Activated T-cell treated with anti-CD3 and anti-CD28 coated beads, Interleukin-2, amount 50 U/mL, for 48 hours (primary cell): ENCODE results near the gene HTR4.
"Not testable (repeated sequence)": the region's sequence is repeated elsewhere in the genome, so short reads cannot be mapped to it uniquely, and the experiment has no call there.

ENCODE experiments used
- DNase-seq, 2 experiments: peaks; one replicate each; pipeline ENCODE4 v3.0.0-alpha.2; 2020

The HTR4 gene

DNA sequence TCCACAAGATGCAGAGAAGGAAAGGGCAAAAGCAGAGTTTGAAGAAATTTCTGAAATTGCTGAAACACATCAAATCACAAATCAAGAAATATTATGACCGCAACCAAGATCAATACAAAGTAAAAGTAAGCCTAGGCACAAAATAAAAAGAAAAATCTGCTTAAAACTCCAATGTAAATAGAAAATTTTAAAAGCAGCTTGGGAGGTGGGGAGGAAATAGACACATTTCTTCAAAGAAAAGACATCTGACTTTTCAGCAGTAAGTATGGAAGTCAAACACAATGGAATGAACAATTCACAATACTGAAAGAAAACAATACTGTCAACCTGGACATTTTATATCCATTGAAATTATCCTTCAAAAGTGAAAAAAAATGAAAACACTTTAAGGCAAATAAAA, 55.1 kb downstream of the HTR4 start:
- DNase-seq: no peak

GRCh38 chr5:148595697-148596096, 58.6 kb downstream of the HTR4 start:
- DNase-seq: no peak

DNA sequence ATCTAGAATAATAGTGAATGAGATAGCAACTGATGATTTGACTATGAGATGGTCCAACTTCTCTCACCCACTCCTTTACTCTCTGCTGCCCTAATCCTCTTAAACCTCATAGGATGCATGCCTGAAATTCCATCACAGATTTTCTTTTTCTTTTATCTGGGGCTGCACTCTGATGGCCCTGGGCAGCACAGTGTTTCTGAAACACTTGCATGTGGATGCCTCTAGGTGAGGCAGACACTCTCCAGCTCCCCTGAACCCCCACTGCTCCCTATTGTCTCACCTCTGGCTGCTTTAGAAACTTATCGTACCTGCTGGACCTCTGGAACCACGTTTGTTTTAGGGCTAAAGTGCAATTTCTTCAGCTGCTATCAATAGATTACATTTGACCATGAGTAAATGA, 67.5 kb downstream of the HTR4 start:
- DNase-seq: no peak

DNA sequence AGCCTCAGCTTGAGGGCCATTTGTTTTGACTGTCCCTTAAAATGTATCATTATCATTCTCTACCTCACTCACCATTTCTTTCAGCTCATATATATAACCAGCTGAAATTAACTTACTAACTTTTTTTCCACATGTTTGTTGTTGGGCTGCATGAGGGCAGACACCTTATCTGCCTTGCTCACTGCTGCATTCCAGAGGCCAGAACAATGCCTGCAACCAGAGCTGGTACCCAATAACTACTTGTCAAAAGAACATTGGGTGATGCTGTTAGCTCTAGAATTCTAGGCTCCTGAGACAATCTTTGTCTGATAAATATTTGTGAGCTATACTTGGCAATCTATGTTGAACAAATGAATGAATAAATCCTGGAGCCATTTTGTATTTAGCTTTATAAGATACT, 68.3 kb downstream of the HTR4 start:
- DNase-seq: no peak

GRCh38 chr5:148584103-148584502, 70.2 kb downstream of the HTR4 start:
- DNase-seq: no peak

DNA sequence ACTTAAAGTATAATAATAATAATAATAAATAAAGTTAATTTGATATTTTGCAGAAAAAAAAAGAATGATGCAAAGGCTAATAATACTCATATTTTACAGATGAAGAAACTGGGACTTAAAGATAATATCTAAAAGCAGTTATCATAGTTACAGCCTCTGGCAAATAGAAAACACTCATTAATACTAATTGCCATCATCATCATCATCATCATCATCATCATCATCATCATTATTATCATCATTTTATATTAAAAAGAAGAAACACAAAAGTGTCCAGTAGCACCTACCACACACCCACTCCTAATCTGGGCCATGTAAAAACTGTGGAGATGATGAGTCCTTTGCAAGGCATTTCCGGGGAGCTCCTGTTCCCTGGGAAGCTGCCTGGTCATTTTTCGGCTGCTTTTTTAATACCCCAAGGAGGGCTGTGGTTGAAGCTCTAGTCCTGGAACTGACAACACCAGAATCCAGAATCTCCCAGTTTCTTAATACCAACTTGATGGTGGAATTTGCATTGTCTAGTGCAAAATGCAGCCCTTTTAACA, 70.8 kb downstream of the HTR4 start:
- no peak for DNase-seq

DNA sequence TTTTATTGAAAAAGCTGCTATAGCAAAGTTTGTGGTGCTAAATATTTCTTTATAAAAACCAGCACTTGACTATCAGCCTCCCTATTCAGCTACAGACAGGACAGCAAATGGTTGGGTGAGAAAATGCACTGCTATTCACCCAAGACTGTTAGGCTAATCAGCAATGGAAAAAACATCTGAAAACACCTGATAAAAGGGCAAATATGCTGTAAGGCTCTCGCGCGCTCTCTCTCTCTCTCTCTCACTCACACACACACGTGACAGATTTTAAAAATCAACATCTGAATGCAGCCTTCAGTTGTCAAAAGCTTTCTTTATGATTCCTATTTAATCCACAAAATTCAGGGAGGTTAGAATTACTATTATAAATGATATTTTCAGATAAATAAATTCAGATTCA, 80.2 kb downstream of the HTR4 start:
- no peak for DNase-seq

DNA sequence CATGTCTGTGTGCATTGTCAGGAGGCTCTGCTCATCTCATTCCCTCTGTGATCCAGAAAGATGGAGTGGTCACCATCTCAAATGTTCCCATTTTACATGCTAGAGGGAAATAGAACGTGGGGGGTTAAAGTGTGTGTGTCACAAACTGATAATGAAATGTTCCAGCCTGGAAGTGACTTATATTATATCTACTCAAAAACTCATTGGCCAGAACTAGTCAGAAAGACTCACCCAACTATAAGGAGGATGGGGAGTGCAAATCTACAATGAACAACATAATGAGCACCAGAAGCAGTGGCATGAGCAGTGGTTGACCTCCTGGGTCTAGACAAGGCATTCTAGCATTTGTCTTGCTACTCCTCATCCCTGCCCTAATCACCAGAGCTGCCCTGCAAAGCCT, 81.0 kb downstream of the HTR4 start:
- DNase-seq: no peak

DNA sequence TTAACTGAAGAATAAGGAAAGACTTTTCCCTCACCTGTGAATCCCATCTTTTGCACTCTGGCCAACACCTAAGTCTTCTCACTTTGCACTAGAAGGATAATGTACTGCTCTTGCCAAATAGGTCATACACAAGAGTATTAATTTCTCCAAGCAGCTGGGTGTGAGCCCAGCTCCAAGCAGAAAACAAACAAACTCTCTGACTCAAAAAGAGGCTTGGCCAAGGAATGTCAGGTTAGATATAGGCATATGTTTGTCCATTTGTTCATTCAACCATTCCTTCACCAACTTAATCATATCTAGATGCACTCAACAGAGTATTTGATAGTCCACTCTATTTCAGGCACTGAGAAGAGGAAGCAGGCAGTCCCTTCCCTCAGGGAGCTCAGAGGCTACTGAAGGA, 84.4 kb downstream of the HTR4 start:
- no peak for DNase-seq

- DNase-seq: no peak
Measured at GRCh38 chr5:148565148-148565547, 89.2 kb downstream of the HTR4 start.

DNA sequence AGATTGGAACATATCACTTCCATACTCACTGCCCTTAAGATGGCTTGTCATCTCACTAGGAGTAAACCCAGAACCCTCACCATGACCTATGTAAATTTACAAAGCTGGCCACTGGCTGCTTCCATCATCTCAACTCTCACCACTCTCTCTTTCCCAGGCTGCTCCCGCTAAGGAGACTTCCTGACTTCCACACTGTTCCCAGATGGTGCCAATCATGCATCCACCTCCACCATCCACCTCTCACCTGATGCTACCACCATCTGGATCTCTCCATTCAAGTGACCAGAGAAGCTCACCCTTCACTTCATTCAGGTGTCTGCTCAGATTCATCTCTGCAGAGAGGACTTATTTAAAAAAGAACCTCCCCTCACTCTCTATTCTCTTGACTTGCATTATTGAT, 91.3 kb downstream of the HTR4 start:
- no peak for DNase-seq

GRCh38 chr5:148561801-148562311, 92.5 kb downstream of the HTR4 start:
- DNase-seq: no peak

DNA sequence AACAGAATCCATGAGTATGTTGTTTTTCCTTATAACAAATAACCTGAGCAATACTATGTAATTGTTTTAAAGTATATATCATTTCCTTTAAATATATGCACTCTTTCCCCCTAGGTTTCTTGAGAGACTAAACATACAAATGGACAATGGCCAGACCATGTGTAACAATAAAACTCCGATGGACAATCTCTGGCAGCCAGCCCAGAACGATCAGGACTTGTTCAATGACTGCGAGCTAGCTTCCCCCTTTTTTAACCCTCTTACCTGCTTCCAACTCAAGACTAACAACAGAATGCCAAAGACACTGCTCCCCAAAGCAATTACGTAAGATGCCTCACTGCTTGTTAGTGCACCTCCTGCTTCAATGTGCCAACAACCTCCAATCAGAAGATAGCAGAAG, 94.9 kb downstream of the HTR4 start:
- no peak for DNase-seq

DNA sequence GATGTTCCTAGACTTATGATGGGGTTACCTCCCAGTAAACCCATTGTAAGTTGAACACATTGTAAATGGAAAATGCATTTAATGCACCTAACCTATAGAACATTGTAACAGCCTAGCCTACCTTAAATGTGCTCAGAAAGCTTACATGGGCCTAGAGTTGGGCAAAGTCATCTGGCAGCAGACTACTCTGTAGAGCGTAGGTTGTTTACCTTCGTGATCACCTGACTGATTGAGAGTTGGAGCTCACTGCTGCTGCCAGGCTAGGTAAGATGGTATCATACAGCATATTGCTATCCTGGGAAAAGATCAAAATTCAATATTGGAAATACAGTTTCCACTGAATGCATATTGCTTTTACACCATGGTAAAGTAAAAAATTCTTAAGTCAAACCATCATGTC, 95.4 kb downstream of the HTR4 start:
- no peak for DNase-seq

GRCh38 chr5:148556835-148557234, 97.5 kb downstream of the HTR4 start:
- DNase-seq: no peak

- no peak for DNase-seq
Measured at GRCh38 chr5:148554621-148555020, 99.7 kb downstream of the HTR4 start.

- DNase-seq: no peak
Measured at GRCh38 chr5:148543727-148544126, 110.6 kb downstream of the HTR4 start.

- no peak for DNase-seq
Measured at GRCh38 chr5:148542812-148543211, 111.5 kb downstream of the HTR4 start.

DNA sequence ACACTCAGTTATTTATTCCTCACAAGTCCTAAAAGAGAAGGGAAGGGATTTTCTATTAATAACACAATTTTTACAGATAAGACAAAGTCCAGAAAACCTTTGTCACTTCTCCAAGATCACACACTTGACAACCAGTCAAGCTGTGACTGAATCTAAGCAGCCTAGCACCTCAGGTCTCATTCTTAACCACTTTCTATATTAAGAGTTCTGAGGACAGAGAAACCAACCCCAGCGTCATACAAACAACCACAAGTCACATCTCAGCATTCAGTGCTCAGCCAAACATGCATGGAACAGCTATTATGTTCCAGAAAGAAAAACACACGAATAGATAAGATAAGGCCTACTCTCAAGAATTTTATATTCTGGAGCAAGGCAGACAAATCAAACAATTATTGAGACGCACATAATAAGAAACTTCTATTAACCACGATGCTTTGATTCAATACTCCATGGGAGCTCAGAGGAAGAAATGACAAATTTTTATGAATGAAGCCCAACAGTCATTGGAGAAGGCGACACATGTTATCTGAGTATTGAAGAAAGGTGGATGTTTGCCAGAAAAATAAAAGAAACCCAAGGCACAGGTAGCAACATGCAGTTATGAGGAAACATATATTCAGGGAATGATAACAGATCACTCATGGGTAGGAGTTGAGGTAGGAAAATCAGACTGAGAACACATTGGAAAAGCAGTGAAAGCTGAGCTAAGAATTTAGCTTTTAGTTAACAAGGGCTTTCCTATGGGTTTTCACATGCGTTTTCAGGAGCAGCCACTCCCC, 113.1 kb downstream of the HTR4 start:
- no peak for DNase-seq

DNA sequence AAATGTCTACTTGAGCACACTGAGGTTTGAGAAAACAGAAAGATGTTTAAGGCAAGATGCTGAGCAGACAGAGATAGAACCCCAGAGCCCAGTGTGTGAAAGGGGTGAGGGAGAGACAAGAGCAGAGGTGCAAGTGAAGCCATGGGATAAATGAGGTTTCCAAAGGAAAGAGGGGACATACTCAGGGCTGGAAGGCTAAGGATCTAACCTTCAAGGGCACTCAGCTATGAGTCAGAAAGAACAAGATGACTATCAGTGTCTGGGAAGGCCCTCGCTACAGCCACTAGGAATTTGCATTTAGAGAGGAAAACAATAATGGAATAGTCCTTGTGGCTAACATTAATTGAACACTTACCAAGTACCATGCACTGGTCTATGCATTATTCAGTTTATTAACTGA, 113.7 kb downstream of the HTR4 start:
- DNase-seq: no peak

GRCh38 chr5:148539851-148540250, 114.5 kb downstream of the HTR4 start:
- no peak for DNase-seq

- DNase-seq: no peak
Measured at GRCh38 chr5:148535190-148535589, 119.1 kb downstream of the HTR4 start.

DNA sequence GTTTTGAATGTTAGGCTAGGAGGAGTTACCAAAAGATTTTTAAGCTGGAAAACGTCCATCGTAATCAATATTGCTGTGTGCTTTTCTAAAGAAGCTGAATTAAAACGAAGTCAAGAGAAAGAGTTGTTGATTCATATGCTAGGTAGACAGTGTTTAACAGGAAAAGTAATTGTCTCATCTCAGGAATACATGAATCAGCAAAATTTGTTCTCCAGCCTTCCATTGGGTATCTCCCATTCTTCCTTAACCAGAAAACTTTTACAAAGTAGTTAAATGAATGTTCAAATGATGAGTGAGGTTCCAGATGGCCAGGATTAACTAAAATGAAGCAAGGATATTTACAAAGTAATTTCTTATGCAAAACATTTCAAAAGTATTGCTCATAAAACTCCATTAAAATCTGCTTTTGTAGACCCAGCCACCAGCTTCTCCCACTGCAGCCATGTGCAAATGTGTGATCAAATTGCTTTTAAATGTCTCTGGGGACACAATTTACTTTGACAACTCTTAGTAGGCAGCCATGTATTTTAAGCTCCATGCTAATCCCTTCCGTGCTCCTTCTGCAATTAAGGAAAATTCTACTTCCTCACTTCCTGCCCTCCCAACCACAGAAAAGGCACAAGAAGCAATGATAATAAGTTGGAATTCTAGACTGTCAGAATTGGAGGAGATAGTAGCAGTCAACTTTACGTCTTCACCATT, 121.2 kb downstream of the HTR4 start:
- no peak for DNase-seq

GRCh38 chr5:148529450-148529849, 124.9 kb downstream of the HTR4 start:
- not testable (repeated sequence) for DNase-seq
